HepG2 (cell line): ENCODE results near the gene CCDC126. TPM values are rescaled to one million over a fixed set of nuclear protein-coding genes. Genes with fewer than 3 reads are reported as not detected.

Experiments used
- ATAC-seq: fragments of 200-7000 bp; cut with Tn5 transposase; 3 replicates; pipeline ENCODE4 v1.9.1; 2020; ENCODE audit warnings: mild to moderate bottlenecking, moderate library complexity
- BruUV-seq: library from RNA; stranded (reverse); fragments of 400-500 nt; replicated peaks from 2 replicates; lab custom pipeline; 2021; lab: Mats Ljungman, UMichigan
- CTCF ChIA-PET: fragments of 300-600 bp; formaldehyde crosslinking; extraction: SDS; loops from one replicate; lab custom pipeline; 2021; ENCODE audit warnings: low total read pairs, inconsistent platforms, low intra/inter-chr PET ratio; lab: Yijun Ruan, JAX
- POLR2A ChIA-PET: fragments of 350-600 bp; sonication (Branson Sonifier 250); formaldehyde crosslinking; loops from one replicate; lab custom pipeline; 2020; ENCODE audit warnings: antibody characterized with exemption, inconsistent platforms; lab: Yijun Ruan, JAX
- DNase-seq: peaks from one replicate; pipeline ENCODE4 v3.0.0-alpha.2; 2015; ENCODE audit warnings: low spot score
- FAIRE-seq: peaks from 3 replicates; lab custom pipeline; 2011; peaks lifted over from hg19 to GRCh38; lab: Jason Lieb, UNC
- H2AFZ ChIP-seq: one replicate; pipeline ENCODE4 v1.6.1; 2011; ENCODE audit warnings: low read length, inconsistent platforms
- H3K27ac ChIP-seq: fragments of 300-600 bp; 3 replicates; pipeline ENCODE4 v1.8.0; 2011; ENCODE audit warnings: mixed run types, mild to moderate bottlenecking, mixed read lengths, low read length, inconsistent platforms; ENCODE audit not compliant: insufficient read depth; ENCODE audit errors: extremely low read length
- H3K27me3 ChIP-seq, 2 experiments: fragments of 200-600 bp in 1 of 2; 2 replicates in 1 of 2; 3 replicates in 1 of 2; pipeline versions ENCODE4 v1.6.0 to v1.8.0; 2011; ENCODE audit warnings: low read length in 2 of 2, mild to moderate bottlenecking in 2 of 2, moderate library complexity in 2 of 2, inconsistent platforms in 1 of 2; ENCODE audit not compliant: insufficient read depth in 2 of 2, control insufficient read depth in 1 of 2
- H3K36me3 ChIP-seq, 2 experiments: fragments of 200-600 bp in 1 of 2; replicated peaks in 1 of 2; 2 replicates in 1 of 2; 3 replicates in 1 of 2; pipeline versions ENCODE4 v1.5.1 to v1.8.0; 2011; ENCODE audit warnings: low read length in 2 of 2, inconsistent platforms in 1 of 2; ENCODE audit not compliant: insufficient read depth in 2 of 2, control insufficient read depth in 1 of 2
- H3K4me1 ChIP-seq: 2 replicates; pipeline ENCODE4 v1.5.1; 2012; ENCODE audit warnings: low read length, inconsistent platforms; ENCODE audit not compliant: insufficient read depth
- H3K4me2 ChIP-seq: 2 replicates; pipeline ENCODE4 v1.6.0; 2011; ENCODE audit warnings: low read depth, low read length, inconsistent platforms
- H3K4me3 ChIP-seq, 3 experiments: fragments of 200-600 bp in 1 of 3; sonication (generic), shearing (Covaris generic) in 1 of 3; replicated peaks in 1 of 3; 2 replicates each; pipeline ENCODE4 v1.5.1; 2011 to 2016; ENCODE audit warnings: low read length in 3 of 3, inconsistent platforms in 2 of 3, low read depth in 2 of 3, mild to moderate bottlenecking in 2 of 3, control low read depth in 1 of 3, mixed read lengths in 1 of 3; ENCODE audit not compliant: insufficient read depth in 1 of 3
- H3K79me2 ChIP-seq: one replicate; pipeline ENCODE4 v1.6.1; 2011; ENCODE audit warnings: low read length, inconsistent platforms; ENCODE audit not compliant: insufficient read depth
- H3K9ac ChIP-seq: 2 replicates; pipeline ENCODE4 v1.6.0; 2011; ENCODE audit warnings: mild to moderate bottlenecking, low read depth, low read length, inconsistent platforms; ENCODE audit not compliant: insufficient read depth
- H3K9me3 ChIP-seq: 2 replicates; pipeline ENCODE4 v1.5.1; 2012; ENCODE audit warnings: mild to moderate bottlenecking, low read length
- H4K20me1 ChIP-seq: 2 replicates; pipeline ENCODE4 v1.6.0; 2011; ENCODE audit warnings: inconsistent platforms, mild to moderate bottlenecking, low read length, moderate library complexity; ENCODE audit not compliant: insufficient read depth
- CENPX ChIP-seq: sonication (generic); formaldehyde crosslinking; IDR thresholded peaks from 2 replicates; pipeline ENCODE4 v1.9.0; 2021; ENCODE audit warnings: mild to moderate bottlenecking, missing genetic modification reagents, moderate library complexity
- GFI1 ChIP-seq: sonication (generic); formaldehyde crosslinking; IDR thresholded peaks from 2 replicates; pipeline ENCODE4 v1.5.0; 2020; ENCODE audit warnings: missing genetic modification reagents, mild to moderate bottlenecking, borderline replicate concordance
- IRF2 ChIP-seq: IDR thresholded peaks from 2 replicates; pipeline ENCODE4 v1.6.1; 2018; ENCODE audit warnings: missing genetic modification reagents, missing compliant biosample characterization
- MIER3 ChIP-seq: IDR thresholded peaks from 2 replicates; pipeline ENCODE4 v1.6.1; 2016; ENCODE audit warnings: missing compliant biosample characterization, borderline replicate concordance
- RNF2 ChIP-seq: fragments of 450-650 bp; conservative IDR thresholded peaks from 2 replicates; pipeline ENCODE4 v1.6.1; 2016; ENCODE audit warnings: low read depth
- ZNF570 ChIP-seq: sonication (generic); formaldehyde crosslinking; IDR thresholded peaks from 2 replicates; pipeline ENCODE4 v1.4.0; 2020; ENCODE audit warnings: mild to moderate bottlenecking, missing genetic modification reagents, borderline replicate concordance
- ZNF614 ChIP-seq: IDR thresholded peaks from 2 replicates; pipeline ENCODE4 v1.6.1; 2018; ENCODE audit warnings: missing biosample characterization, missing genetic modification reagents, inconsistent platforms, borderline replicate concordance
- in situ Hi-C: cut with HindIII; loops from 2 replicates; pipeline ENCODE4 v1.10.0; 2017; ENCODE audit warnings: low pct_unique_long_range_greater_than_20kb; ENCODE audit not compliant: extremely low pct_ligation_motif_present
- intact Hi-C: fragments of 100-400 bp; cut with micrococcal nuclease; formaldehyde crosslinking; loops from one replicate; pipeline ENCODE4 v1.10.0; 2022; ENCODE audit not compliant: unreplicated experiment
- polyA plus RNA-seq, 8 experiments: library from polyadenylated mRNA; depleted of rRNA in 3 of 8; stranded (reverse) in 7 of 8; unstranded in 1 of 8; fragments of >200 nt; fragmentation: Illumina TruSeq in 4 of 8; extraction: Trizol in 4 of 8; gene quantifications; 2 replicates each; pipeline versions ENCODE4 v1.2.1 to v1.2.3, GENCODE V29; 2011 to 2016; ENCODE audit warnings: low read depth in 4 of 8, missing spikeins in 1 of 8, mixed read lengths in 1 of 8; ENCODE audit not compliant: insufficient read depth in 1 of 8
- total RNA-seq, 5 experiments: library from RNA; depleted of rRNA; stranded (reverse); fragments of >200 nt; fragmentation: Illumina TruSeq; extraction: Trizol; gene quantifications; 2 replicates each; pipeline ENCODE4 v1.2.3, GENCODE V29; 2016; ENCODE audit warnings: low read depth in 1 of 5
- TF ChIP-seq, protein P1 (sequence below): sonication (generic); formaldehyde crosslinking; IDR thresholded peaks from 2 replicates; pipeline ENCODE4 v1.8.1; 2022; ENCODE audit warnings: low read depth, mild to moderate bottlenecking, missing genetic modification reagents
- TF ChIP-seq, protein P2 (sequence below): sonication (generic); formaldehyde crosslinking; IDR thresholded peaks from 2 replicates; pipeline ENCODE4 v1.8.0; 2022; ENCODE audit warnings: mild to moderate bottlenecking, missing genetic modification reagents
- TF ChIP-seq, protein P3 (sequence below): sonication (generic); formaldehyde crosslinking; IDR thresholded peaks from 2 replicates; pipeline ENCODE4 v1.4.0; 2020; ENCODE audit warnings: missing genetic modification reagents

CCDC126 gene
- total and polyA plus RNA-seq, 2 of the 13 experiments (the other 11 are each of a cell fraction or from before 2014, with no cell fraction given): 3.5 to 9.3 TPM

DNA sequence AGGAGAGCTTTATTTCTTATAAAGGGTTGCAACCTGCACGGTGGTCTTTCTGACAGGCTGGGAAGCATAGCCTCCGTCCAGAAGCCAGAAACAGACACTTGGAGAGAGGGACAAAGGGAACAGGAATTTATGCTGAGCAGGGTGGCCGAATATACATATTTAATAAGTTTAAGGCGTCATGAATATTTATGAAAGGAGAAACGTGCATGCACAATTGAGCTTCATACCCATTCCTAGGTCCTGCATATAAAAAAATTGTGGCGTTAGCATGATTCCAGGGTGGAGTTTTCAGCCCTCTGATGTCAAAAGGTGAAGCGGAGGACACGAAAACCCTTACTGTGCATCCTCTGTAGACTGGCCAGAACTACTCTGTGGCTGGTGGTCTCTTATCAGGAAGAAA is 10.7 kb downstream of the CCDC126 start (continued):
- TF ChIP-seq, protein P1, sequence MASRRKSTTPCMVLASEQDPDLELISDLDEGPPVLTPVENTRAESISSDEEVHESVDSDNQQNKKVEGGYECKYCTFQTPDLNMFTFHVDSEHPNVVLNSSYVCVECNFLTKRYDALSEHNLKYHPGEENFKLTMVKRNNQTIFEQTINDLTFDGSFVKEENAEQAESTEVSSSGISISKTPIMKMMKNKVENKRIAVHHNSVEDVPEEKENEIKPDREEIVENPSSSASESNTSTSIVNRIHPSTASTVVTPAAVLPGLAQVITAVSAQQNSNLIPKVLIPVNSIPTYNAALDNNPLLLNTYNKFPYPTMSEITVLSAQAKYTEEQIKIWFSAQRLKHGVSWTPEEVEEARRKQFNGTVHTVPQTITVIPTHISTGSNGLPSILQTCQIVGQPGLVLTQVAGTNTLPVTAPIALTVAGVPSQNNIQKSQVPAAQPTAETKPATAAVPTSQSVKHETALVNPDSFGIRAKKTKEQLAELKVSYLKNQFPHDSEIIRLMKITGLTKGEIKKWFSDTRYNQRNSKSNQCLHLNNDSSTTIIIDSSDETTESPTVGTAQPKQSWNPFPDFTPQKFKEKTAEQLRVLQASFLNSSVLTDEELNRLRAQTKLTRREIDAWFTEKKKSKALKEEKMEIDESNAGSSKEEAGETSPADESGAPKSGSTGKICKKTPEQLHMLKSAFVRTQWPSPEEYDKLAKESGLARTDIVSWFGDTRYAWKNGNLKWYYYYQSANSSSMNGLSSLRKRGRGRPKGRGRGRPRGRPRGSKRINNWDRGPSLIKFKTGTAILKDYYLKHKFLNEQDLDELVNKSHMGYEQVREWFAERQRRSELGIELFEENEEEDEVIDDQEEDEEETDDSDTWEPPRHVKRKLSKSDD (CRISPR knock-in tag): no peak
- TF ChIP-seq GFI1 (CRISPR knock-in tag) (no peak), RNF2 (no peak)
- TF ChIP-seq, protein P2, sequence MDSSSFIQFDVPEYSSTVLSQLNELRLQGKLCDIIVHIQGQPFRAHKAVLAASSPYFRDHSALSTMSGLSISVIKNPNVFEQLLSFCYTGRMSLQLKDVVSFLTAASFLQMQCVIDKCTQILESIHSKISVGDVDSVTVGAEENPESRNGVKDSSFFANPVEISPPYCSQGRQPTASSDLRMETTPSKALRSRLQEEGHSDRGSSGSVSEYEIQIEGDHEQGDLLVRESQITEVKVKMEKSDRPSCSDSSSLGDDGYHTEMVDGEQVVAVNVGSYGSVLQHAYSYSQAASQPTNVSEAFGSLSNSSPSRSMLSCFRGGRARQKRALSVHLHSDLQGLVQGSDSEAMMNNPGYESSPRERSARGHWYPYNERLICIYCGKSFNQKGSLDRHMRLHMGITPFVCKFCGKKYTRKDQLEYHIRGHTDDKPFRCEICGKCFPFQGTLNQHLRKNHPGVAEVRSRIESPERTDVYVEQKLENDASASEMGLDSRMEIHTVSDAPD (CRISPR knock-in tag): no peak
- TF ChIP-seq, all 625 proteins: peak for 0

DNA sequence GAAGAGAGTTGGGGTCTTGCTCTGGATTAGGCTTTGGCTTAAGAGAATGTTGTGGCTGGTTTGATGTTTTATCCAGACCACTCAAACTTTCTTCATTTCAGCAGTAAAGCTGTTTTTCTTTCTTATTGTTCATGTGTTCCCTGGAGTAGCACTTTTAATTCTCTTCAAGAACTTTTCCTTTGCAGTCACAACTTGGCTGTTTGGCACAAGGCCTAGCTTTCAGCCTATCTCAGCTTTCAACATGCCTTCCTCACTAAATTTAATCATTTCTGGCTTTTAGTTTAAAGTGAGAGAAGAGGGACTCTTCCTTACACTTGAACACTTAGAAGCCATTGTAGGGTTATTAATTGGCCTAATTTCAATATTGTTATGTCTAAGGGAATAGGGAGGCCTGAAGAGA is 18.1 kb downstream of the CCDC126 start:
- Histone ChIP-seq H3K36me3 (no peaks in the 10 kb centered on the region), H2AFZ (no peak overlapping the region), H3K4me1 (no peaks in the 10 kb centered on the region), H3K27ac (no peak overlapping the region), H3K4me3 (no peak overlapping the region), H3K4me2 (no peak overlapping the region), H3K9ac (no peak overlapping the region), H3K9me3 (peaks cover 12% of the 10 kb centered on the region; the same call in 1 of the 2 replicates), H3K79me2 (no peaks in the 10 kb centered on the region), H3K27me3 (no peaks in the 10 kb centered on the region), H4K20me1 (no peaks in the 10 kb centered on the region)
- in situ Hi-C loops: no loop called here
- ChIA-PET POLR2A (no interaction called here), CTCF (no interaction called here)
- intact Hi-C loops: no loop called here
- ATAC-seq (no peak), DNase-seq (no peak), FAIRE-seq (no peak)
- no peak for TF ChIP-seq ZNF614
- TF ChIP-seq MIER3 (CRISPR knock-in tag): no peak
- TF ChIP-seq, protein P2 (CRISPR knock-in tag): no peak
- no peak for TF ChIP-seq CENPX (CRISPR knock-in tag)
- TF ChIP-seq, protein P3, sequence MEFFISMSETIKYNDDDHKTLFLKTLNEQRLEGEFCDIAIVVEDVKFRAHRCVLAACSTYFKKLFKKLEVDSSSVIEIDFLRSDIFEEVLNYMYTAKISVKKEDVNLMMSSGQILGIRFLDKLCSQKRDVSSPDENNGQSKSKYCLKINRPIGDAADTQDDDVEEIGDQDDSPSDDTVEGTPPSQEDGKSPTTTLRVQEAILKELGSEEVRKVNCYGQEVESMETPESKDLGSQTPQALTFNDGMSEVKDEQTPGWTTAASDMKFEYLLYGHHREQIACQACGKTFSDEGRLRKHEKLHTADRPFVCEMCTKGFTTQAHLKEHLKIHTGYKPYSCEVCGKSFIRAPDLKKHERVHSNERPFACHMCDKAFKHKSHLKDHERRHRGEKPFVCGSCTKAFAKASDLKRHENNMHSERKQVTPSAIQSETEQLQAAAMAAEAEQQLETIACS: no peak
- no peak for TF ChIP-seq IRF2 (CRISPR knock-in tag)
- TF ChIP-seq ZNF570 (CRISPR knock-in tag): no peak
- no TSS peak for BruUV-seq
